ENCODE data around the gene TM4SF4. TPM values are rescaled to one million over a fixed set of nuclear protein-coding genes. Genes with fewer than 3 reads are reported as not detected.

The TM4SF4 gene
- polyA plus RNA-seq, 3 donors, result 0.08 TPM; not detected in 2

- Histone ChIP-seq H2AFZ (ENCODE audit: insufficient read depth, low read depth, low read length, poor library complexity, severe bottlenecking) (no peak overlapping the region), H3K27me3 (ENCODE audit: control insufficient read depth in 2 of 2, insufficient read depth in 2 of 2, low read length in 2 of 2) (no peaks in the 10 kb centered on the region), H3K36me3 (replicated peaks in 1 of 2; ENCODE audit: control insufficient read depth in 1 of 2, insufficient read depth in 2 of 2, low read length in 2 of 2) (no peaks in the 10 kb centered on the region), H3K9me3 (replicated peaks in 1 of 2; ENCODE audit: control insufficient read depth in 1 of 2, insufficient read depth in 1 of 2, low read length in 2 of 2) (peaks cover 0 to 6% of the 10 kb centered on the region in 2 donors), H3K4me2 (replicated peaks; ENCODE audit: extremely low read depth, low read length, poor library complexity, severe bottlenecking) (no peak overlapping the region), H3K4me3 (replicated peaks in 1 of 3; ENCODE audit: low read depth in 2 of 3, low read length in 3 of 3) (no peak overlapping the region), H3K27ac (ENCODE audit: low read depth in 1 of 2, low read length in 2 of 2) (peak overlapping the region; percentile 36 to 49), H3K79me2 (ENCODE audit: insufficient read depth, low read length) (no peaks in the 10 kb centered on the region), H3K9ac (ENCODE audit: insufficient read depth, low read length, poor library complexity, severe bottlenecking) (no peak overlapping the region), H3K4me1 (ENCODE audit: control insufficient read depth in 1 of 2, insufficient read depth in 2 of 2, low read length in 2 of 2) (peaks cover 12 to 13% of the 10 kb centered on the region in 2 donors), H4K20me1 (ENCODE audit: insufficient read depth, low read length) (no peaks in the 10 kb centered on the region)
- peaks cover 19% of the 10 kb centered on the region for H3K4me1 Mint-ChIP-seq
- no peak overlapping the region for H3K4me3 Mint-ChIP-seq
- peak overlapping the region in 4 of 7 donors; percentile 37 to 62 (median 45) for H3K27ac Mint-ChIP-seq
- TF ChIP-seq CTCF (IDR thresholded peaks at IDR 0.05), result no peak
- intact Hi-C loops (cut with micrococcal nuclease), result no loop called here
- H3K36me3 Mint-ChIP-seq, result peaks cover 0 to 1% of the 10 kb centered on the region in 2 donors
- peaks cover 0 to 10% (median 2%) of the 10 kb centered on the region in 7 donors for H3K9me3 Mint-ChIP-seq
- 92% methylated on average over 21 of the region's 31 CpGs for WGBS (ENCODE audit: insufficient coverage)
- H3K27me3 Mint-ChIP-seq (ENCODE audit: low read depth in 3 of 3), result peaks cover 1 to 2% (median 2%) of the 10 kb centered on the region in 3 donors
- peak; percentile 33 to 59 (median 47) for DNase-seq
Measured at GRCh38 chr3:149464542-149465328, 9.8 kb upstream of the TM4SF4 start.

GRCh38 chr3:149465351-149465883 is 9.1 kb upstream of the TM4SF4 start:
- H3K27ac Mint-ChIP-seq, result peak overlapping the region in 1 of 7 donors; percentile 63
- H3K4me3 ChIP-seq (replicated peaks in 1 of 3; ENCODE audit: low read depth in 2 of 3, low read length in 3 of 3), result no peak overlapping the region
- peaks cover 0 to 6% of the 10 kb centered on the region in 2 donors for H3K9me3 ChIP-seq (replicated peaks in 1 of 2; ENCODE audit: control insufficient read depth in 1 of 2, insufficient read depth in 1 of 2, low read length in 2 of 2)
- H3K27ac ChIP-seq (ENCODE audit: low read depth in 1 of 2, low read length in 2 of 2), result peak overlapping the region in 1 of 2 donors; percentile 49
- H3K4me1 Mint-ChIP-seq, result peaks cover 19% of the 10 kb centered on the region
- TF ChIP-seq CTCF (IDR thresholded peaks at IDR 0.05), result no peak
- H3K27me3 Mint-ChIP-seq (ENCODE audit: low read depth in 3 of 3), result peaks cover 1 to 2% (median 2%) of the 10 kb centered on the region in 3 donors
- H3K36me3 ChIP-seq (replicated peaks in 1 of 2; ENCODE audit: control insufficient read depth in 1 of 2, insufficient read depth in 2 of 2, low read length in 2 of 2), result no peaks in the 10 kb centered on the region
- peaks cover 0 to 1% of the 10 kb centered on the region in 2 donors for H3K36me3 Mint-ChIP-seq
- no peak overlapping the region for H2AFZ ChIP-seq (ENCODE audit: insufficient read depth, low read depth, low read length, poor library complexity, severe bottlenecking)
- H3K27me3 ChIP-seq (ENCODE audit: control insufficient read depth in 2 of 2, insufficient read depth in 2 of 2, low read length in 2 of 2), result no peaks in the 10 kb centered on the region
- H3K9me3 Mint-ChIP-seq, result peaks cover 0 to 10% (median 2%) of the 10 kb centered on the region in 7 donors
- no peak overlapping the region for H3K4me3 Mint-ChIP-seq
- no peaks in the 10 kb centered on the region for H3K79me2 ChIP-seq (ENCODE audit: insufficient read depth, low read length)
- 94% methylated on average over 6 of the region's 10 CpGs for WGBS (ENCODE audit: insufficient coverage)
- intact Hi-C loops (cut with micrococcal nuclease), result no loop called here
- peaks cover 12 to 13% of the 10 kb centered on the region in 2 donors for H3K4me1 ChIP-seq (ENCODE audit: control insufficient read depth in 1 of 2, insufficient read depth in 2 of 2, low read length in 2 of 2)
- no peak overlapping the region for H3K9ac ChIP-seq (ENCODE audit: insufficient read depth, low read length, poor library complexity, severe bottlenecking)
- no peak for DNase-seq
- H4K20me1 ChIP-seq (ENCODE audit: insufficient read depth, low read length), result no peaks in the 10 kb centered on the region
- no peak overlapping the region for H3K4me2 ChIP-seq (replicated peaks; ENCODE audit: extremely low read depth, low read length, poor library complexity, severe bottlenecking)
